ENCODE results near the gene TESK2.

TESK2 gene

GRCh38 chr1:45331436-45332345 is 159.3 kb downstream of the TESK2 start:
- DNase-seq: no peak

DNA sequence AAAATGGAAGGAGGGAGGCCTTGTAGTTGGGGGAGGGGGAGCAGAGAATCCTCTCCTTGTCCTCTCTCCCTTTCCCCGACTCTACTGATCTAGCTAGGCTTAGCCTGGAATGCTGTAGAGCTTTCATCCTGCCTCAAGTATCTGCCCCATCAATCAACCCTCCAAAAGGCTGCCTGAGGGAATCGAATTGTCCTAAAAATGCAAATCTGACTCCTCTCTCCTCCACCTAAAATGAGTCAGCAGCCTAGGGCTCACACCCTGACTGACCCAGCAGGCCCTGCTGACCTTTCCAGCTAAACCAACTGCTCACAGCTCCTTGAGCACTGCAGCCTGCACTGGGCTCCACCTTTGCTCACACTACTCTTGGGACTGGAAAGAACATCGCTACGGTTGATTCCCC is 161.5 kb downstream of the TESK2 start:
- no peak for DNase-seq

DNA sequence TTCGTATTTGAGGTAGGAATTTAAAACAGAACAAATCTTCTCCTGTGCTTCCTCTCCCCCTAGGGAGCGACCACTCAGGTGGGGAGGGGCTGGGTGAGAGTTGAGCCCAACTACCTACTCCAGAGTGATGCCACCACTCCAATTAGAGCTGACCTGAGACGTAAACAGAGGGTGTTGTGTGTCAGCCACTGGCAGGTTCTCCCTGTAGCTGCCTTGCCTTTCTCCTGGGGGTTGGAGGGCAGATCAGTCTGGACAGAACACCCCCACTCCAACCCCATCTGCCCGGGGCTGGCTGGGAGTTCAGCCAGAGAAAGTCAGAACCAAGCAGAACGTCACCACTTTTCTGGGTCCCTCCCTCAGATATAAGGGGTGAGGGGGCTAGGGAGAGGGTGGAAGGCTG is 162.3 kb downstream of the TESK2 start:
- no peak for DNase-seq

DNA sequence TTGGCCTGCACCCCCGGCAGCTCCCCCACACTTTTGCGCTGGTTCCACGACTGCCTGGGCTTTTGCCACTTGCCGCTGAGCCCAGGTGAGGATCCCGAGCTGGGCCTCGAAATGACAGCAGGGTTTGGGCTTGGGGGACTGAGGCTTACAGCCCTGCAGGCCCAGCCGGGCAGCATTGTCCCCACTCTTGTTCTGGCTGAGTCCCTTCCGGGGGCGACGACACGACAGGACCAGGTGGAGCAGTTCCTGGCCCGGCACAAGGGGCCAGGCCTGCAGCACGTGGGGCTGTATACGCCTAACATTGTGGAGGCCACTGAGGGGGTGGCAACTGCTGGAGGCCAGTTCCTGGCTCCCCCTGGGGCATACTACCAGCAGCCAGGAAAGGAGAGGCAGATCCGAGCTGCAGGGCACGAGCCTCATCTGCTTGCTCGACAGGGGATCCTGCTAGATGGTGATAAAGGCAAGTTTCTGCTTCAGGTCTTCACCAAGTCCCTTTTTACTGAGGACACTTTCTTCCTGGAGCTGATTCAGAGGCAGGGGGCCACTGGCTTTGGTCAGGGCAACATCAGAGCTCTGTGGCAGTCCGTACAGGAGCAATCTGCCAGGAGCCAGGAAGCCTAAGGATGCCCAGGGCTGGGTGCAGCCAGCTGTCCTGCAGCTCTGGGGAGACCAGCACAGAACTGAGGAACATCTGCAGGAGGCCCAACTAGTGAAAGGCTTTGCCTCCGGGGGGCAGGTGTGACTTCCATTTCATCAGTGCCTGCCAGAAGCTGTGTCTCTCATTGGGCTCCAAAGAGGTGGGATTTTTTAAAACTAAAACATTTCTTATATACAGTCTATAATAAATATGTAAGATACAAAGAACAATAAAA is 163.1 kb downstream of the TESK2 start:
- no peak for DNase-seq

DNA sequence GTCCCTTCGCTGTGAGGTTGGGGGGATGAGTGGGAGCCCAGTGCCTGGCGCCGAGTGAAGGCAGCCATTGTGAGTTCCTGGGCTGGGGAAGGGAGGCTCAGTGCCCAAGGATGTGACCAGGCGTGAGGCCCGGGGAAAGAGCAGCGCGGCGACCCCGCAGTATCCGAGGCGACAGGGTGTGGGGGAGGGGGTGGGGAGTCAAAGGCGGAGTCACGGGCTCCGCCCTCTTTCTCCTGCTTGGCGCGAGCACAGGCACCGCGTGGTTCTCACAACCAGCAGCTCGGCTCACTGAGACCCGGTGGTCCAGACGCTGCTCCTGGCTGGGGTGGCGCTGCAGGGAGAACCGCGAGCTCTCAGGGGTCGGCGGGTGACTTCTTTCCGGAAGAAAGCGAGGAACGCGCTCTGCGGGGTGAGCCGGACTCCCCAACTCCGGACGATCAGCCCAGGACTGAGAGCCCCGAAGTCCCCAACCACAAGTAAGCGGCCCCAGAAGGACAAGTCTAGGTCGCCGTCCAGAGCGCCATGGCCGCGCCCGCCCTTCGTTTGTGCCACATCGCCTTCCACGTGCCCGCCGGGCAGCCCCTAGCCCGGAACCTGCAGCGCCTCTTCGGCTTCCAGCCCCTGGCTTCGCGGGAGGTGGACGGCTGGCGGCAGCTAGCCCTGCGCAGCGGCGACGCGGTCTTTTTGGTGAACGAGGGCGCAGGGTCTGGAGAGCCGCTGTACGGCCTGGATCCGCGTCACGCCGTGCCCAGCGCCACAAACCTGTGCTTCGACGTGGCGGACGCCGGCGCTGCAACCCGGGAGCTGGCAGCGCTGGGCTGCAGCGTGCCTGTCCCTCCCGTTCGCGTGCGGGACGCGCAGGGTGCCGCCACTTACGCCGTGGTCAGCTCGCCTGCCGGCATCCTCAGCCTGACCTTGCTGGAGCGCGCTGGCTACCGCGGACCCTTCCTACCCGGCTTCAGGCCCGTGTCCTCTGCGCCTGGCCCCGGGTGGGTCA is 164.0 kb downstream of the TESK2 start, which contains the start of gene HPDL:
HPDL (plus strand) TSS at position 269 of the 997 bp plus-strand sequence; CDS start at position 523, 254 bp downstream.
- DNase-seq: peak; percentile 84

- no peak for DNase-seq
Observed at GRCh38 chr1:45325851-45326506, 165.0 kb downstream of the TESK2 start.

GRCh38 chr1:45322486-45323040 is 168.4 kb downstream of the TESK2 start:
- no peak for DNase-seq

GRCh38 chr1:45321444-45321843 is 169.5 kb downstream of the TESK2 start:
- DNase-seq: no peak

- DNase-seq: no peak
Observed at GRCh38 chr1:45319761-45320160, 171.2 kb downstream of the TESK2 start.

DNA sequence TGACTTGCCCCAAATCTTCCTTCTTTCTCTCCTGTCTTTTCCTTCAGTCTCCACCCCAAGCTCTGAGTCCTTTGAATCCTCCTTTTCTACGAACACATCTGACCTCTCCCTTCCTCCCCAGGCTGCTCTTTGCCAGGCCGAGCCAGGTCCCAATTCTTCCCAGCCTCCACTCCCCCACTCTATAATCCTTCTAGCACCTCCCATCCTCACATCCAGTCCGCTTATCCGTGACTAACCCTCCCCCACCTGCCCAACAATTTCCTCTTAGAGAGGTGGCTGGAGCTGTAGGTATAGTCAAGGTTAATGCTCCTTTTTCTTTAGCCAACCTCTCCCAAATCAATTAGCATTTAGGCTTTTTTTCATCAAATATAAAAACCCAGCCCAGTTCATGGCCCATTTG is 173.8 kb downstream of the TESK2 start:
- DNase-seq: no peak

DNA sequence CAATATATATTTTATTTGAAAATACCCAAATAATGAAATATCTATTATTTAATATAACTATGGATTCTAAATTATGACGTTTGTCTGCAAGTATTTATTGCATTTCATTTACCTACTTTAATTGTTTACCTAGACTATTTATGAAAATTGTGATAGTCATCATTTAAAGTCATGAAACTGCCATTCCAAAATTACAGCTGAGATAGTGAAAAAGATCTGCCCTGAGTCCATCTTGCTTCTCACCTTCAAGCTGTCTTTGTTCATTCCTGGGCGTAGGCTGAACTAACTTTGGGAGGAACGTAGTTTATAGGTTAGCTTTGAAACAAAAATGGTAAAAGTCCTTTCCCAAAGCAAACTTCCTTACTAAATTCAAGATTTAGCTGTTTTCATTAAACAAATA is 176.7 kb downstream of the TESK2 start:
- no peak for DNase-seq

DNA sequence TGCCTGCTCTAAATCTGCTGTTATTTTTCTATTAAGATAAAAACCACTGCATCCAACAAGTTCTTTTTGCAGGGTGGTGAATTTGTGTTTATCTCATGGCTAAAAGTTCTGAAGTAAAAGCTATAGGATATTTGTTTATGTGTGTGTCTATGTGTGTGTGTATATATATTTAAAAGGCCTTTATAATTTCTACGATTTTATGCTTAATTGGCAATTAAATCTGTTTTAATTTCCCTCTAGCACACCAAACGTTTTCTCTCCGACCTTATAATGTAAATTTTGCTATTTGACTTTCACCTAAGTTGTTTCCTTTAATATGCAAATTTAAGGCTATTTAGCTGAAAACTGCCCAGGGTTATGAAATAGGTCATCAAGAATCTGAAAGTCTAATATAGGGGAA is 184.1 kb downstream of the TESK2 start:
- no peak for DNase-seq

DNA sequence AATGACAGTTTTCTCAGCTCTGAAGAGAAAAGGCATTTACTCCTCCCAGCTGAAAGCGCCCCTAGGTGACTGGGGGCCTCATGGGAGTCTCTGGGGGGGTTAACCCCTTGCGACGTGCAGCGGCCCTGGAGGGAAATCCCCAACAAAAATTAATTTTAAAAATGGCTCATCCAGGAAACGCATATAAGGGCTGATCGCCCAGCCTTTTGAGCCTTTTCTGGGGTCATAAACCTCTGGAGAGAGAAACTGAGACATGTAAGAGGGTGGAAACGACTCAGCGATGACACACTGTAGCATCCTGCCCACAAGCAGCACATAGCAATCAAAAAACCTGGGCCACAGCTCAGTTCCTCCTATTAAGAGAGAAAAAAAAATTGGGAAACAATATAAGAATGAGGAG is 184.6 kb downstream of the TESK2 start:
- DNase-seq: peak; percentile 75

GRCh38 chr1:45305231-45305630 is 185.7 kb downstream of the TESK2 start:
- no peak for DNase-seq

- DNase-seq: peak; percentile 29
Observed at GRCh38 chr1:45304311-45305081, 186.5 kb downstream of the TESK2 start.

GRCh38 chr1:45303520-45304310 is 187.2 kb downstream of the TESK2 start:
- DNase-seq: peak; percentile 99

- DNase-seq: no peak
Observed at GRCh38 chr1:45302505-45303150, 188.3 kb downstream of the TESK2 start.

- DNase-seq: no peak
Observed at GRCh38 chr1:45300669-45300997, 190.3 kb downstream of the TESK2 start.

DNA sequence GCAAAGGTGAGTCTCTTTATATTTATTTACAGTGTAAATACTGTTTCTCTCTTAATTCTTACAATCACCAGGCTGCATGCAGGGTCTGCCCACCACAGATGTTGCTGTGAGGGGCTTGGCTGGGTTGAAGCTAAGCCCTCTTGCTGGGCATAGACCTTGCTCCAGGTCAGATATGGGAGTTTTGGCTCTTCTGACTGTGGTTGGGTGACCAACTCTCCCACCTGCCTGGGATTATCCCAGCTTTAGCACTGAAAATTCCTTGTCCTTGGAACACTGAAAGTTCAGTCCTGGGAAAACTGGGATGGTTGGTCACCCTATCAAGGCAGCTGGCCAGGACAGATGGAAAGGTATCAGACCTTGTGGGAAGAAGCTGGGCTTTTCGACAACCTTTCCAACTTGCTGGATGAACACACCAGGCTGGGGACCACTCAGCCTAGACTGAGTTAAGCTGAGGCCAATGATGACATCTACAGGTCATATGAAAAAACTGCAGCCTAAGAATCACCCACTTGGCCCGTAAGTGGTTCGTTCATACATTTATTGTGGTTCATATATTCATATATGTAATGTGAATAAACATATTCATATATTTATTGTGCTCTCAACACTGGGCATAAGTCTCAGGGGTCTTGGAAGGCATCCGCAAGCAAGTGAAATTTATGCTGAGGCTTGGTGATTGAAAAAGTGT is 190.8 kb downstream of the TESK2 start:
- DNase-seq: peak; percentile 46

All from activated CD4-positive, alpha-beta T cell treated with anti-CD3 and anti-CD28 coated beads for 48 hours (primary cell).